ENCODE results near the gene OR7D2. TPM values are rescaled to one million over a fixed set of nuclear protein-coding genes. Genes with fewer than 3 reads are reported as not detected.
"Not testable (repeated sequence)": the region's sequence is repeated elsewhere in the genome, so short reads cannot be mapped to it uniquely, and the experiment has no call there.

The OR7D2 gene
- total RNA-seq, 4 donors from 2014 or later, result 0.54 TPM; not detected in 3

- TF ChIP-seq CTCF (IDR thresholded peaks at IDR 0.05), result no peak
- H3K9me3 ChIP-seq, result no peaks in the 10 kb centered on the region
- no peaks in the 10 kb centered on the region for H3K27me3 ChIP-seq
- no peaks in the 10 kb centered on the region for H3K36me3 ChIP-seq
- 73 to 81% methylated on average over 7 of the region's 7 CpGs for WGBS, 2 donors
- intact Hi-C loops (cut with DNase I), result no loop called here
- DNase-seq, result no peak
- H3K4me1 ChIP-seq, result no peaks in the 10 kb centered on the region
- no peak overlapping the region for H3K27ac ChIP-seq
- H3K4me3 ChIP-seq (replicated peaks in 1 of 3), result no peak overlapping the region
Measured at GRCh38 chr19:9189535-9189934, 10.8 kb downstream of the OR7D2 start.

- H3K4me3 ChIP-seq (replicated peaks in 1 of 3); DNase-seq; H3K36me3 ChIP-seq; H3K27ac ChIP-seq; H3K4me1 ChIP-seq; intact Hi-C loops (cut with DNase I); H3K9me3 ChIP-seq; H3K27me3 ChIP-seq: not testable (repeated sequence)
- 71 to 79% methylated on average over 2 of the region's 2 CpGs for WGBS, 2 donors
Measured at GRCh38 chr19:9198044-9198443, 19.3 kb downstream of the OR7D2 start.

GRCh38 chr19:9205501-9206113 is 26.8 kb downstream of the OR7D2 start:
- Histone ChIP-seq H3K27me3 (no peaks in the 10 kb centered on the region), H3K9me3 (no peaks in the 10 kb centered on the region), H3K27ac (no peak overlapping the region), H3K4me1 (no peaks in the 10 kb centered on the region), H3K36me3 (no peaks in the 10 kb centered on the region), H3K4me3 (replicated peaks in 1 of 3) (no peak overlapping the region)
- TF ChIP-seq CTCF (IDR thresholded peaks at IDR 0.05), result peak; percentile 69 to 93 (median 76)
- TF ChIP-seq POLR2A (IDR thresholded peaks at IDR 0.05), result no peak
- peak; percentile 70 to 72 for DNase-seq
- 28 to 32% methylated on average over 13 of the region's 13 CpGs for WGBS, 2 donors
- intact Hi-C loops (cut with DNase I), result no loop called here

GRCh38 chr19:9219489-9219888 is 40.7 kb downstream of the OR7D2 start, which contains the start of gene OR7D4:
OR7D4 (minus strand) TSS chr19:9219589; CDS start chr19:9214837, 4,752 bp downstream.
- no peak within 1 kb of the TSS for H3K4me3 ChIP-seq (replicated peaks in 1 of 3)
- no peak for DNase-seq
- WGBS, 2 donors, result 66 to 75% methylated on average over 3 of the region's 3 CpGs
- H3K27ac ChIP-seq, result no peak within 1 kb of the TSS
- H3K4me1 ChIP-seq, result no peaks in the 10 kb centered on the region
- no peak for TF ChIP-seq POLR2A (IDR thresholded peaks at IDR 0.05)
- TF ChIP-seq CTCF (IDR thresholded peaks at IDR 0.05), result no peak
- intact Hi-C loops (cut with DNase I), result no loop called here
- no peaks in the 10 kb centered on the region for H3K36me3 ChIP-seq
- no peaks in the 10 kb centered on the region for H3K27me3 ChIP-seq
- no peaks in the 10 kb centered on the region for H3K9me3 ChIP-seq

Other genes starting within 250 kb of the OR7D2 start
- under 1 TPM in 3 of 4 donors, not detected in 1; 0.22 to 0.94 (median 0.54) TPM for gene MUC16, start 168.6 kb upstream of the OR7D2 start, total RNA-seq
- not detected for gene OR1M1, start 91.9 kb upstream of the OR7D2 start, total RNA-seq
- gene OR7G2, start 71.5 kb upstream of the OR7D2 start, total RNA-seq, result not detected
- not detected for gene OR7G1, start 63.2 kb upstream of the OR7D2 start, total RNA-seq
- not detected for gene OR7G3, start 52.0 kb upstream of the OR7D2 start, total RNA-seq
- gene ZNF317, start 38.6 kb upstream of the OR7D2 start, total RNA-seq, result 10 to 100 TPM; 18.0 to 27.2 (median 21.2) TPM
- not detected for gene OR7D4, start 40.6 kb downstream of the OR7D2 start, total RNA-seq
- not detected for gene OR7E24, start 72.0 kb downstream of the OR7D2 start, total RNA-seq
- 10 to 100 TPM; 11.6 to 17.4 (median 13.8) TPM for gene ZNF699, start 130.9 kb downstream of the OR7D2 start, total RNA-seq
- gene ZNF559, start 145.2 kb downstream of the OR7D2 start, total RNA-seq, result 10 to 100 TPM; 20.6 to 55.8 (median 29.1) TPM
- gene ZNF177, start 184.0 kb downstream of the OR7D2 start, total RNA-seq, result 1 to 10 TPM in 3 of 4 donors, under 1 TPM in 1; 0.68 to 5.2 (median 4.4) TPM